ENCODE data around the gene CXCL16. TPM values are rescaled to one million over a fixed set of nuclear protein-coding genes. Genes with fewer than 3 reads are reported as not detected.

The CXCL16 gene, protein sequence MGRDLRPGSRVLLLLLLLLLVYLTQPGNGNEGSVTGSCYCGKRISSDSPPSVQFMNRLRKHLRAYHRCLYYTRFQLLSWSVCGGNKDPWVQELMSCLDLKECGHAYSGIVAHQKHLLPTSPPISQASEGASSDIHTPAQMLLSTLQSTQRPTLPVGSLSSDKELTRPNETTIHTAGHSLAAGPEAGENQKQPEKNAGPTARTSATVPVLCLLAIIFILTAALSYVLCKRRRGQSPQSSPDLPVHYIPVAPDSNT
- total RNA-seq, result 1.6 TPM

DNA sequence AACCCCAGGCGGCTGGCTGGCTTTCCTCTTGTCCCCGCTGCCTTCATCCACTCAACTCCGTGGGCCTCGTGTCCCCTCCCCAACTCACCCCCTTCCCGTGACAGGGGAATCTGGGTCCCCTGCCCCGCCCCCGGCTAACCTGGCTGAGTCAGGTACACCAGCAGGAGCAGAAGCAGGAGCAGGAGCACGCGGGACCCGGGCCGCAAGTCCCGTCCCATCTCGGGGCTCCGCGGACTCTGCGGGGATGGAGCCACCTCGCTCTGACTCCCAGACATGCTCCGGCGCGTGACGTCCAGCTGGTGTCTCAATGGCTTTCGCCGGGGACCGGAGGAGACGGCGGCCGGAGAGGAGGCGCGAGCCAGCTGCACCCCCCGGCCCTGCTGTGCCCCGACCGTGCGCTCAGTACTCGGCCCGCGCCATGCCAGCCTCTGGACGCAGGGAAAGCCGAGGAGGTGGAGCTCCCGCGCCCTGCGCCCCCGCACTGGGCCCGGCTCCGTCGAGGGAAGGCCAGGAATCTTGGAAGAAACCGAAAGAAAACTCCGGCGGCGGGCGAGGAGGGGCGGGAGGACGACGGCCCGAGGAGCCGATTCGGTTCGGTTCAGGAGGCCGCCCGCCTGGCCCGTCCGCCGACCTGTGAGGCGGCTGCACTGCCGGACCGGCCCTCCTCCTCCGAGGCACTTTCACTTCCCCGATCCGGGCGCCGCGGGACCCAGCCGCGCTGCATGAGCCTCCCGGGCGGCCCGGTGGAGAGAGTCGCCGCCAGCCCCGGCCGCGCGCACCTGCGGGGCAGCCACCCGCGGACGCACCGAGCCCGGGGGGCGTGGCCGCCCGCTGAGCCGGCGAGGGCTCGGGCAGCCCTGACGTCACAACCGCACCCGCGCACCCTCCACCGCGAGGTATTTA lies at the start of gene CXCL16, which contains the start of gene ZMYND15:
Gene CXCL16, minus strand, starts transcription at position 807 of the 903 bp plus-strand sequence. Its CDS starts 589 bp downstream, at position 218.
Gene ZMYND15, plus strand, starts transcription at position 712 of the 903 bp plus-strand sequence. CDS start 716 bp downstream, outside the sequence.
- Histone ChIP-seq H3K36me3 (ENCODE audit: control insufficient read depth in 3 of 3, insufficient read depth in 3 of 3, low read length in 3 of 3) (peaks cover 0 to 2% (median 0%) of the 10 kb centered on the region in 3 donors), H3K27me3 (ENCODE audit: control insufficient read depth in 3 of 3, insufficient read depth in 3 of 3, low read length in 3 of 3) (peaks cover 27 to 44% (median 31%) of the 10 kb centered on the region in 3 donors), H3K4me1 (ENCODE audit: control insufficient read depth in 3 of 3, insufficient read depth in 3 of 3, low read length in 3 of 3) (peaks cover 12 to 28% (median 17%) of the 10 kb centered on the region in 3 donors), H3K4me3 (ENCODE audit: low read length in 3 of 3) (peak within 1 kb of the TSS; percentile 57 to 77 (median 63)), H3K9ac (ENCODE audit: low read depth in 1 of 3, low read length in 3 of 3) (peak within 1 kb of the TSS; percentile 55 to 76 (median 63)), H3K9me3 (ENCODE audit: control insufficient read depth in 3 of 3, low read length in 3 of 3) (no peaks in the 10 kb centered on the region), H3K27ac (ENCODE audit: low read depth, low read length) (no peak within 1 kb of the TSS)

DNA sequence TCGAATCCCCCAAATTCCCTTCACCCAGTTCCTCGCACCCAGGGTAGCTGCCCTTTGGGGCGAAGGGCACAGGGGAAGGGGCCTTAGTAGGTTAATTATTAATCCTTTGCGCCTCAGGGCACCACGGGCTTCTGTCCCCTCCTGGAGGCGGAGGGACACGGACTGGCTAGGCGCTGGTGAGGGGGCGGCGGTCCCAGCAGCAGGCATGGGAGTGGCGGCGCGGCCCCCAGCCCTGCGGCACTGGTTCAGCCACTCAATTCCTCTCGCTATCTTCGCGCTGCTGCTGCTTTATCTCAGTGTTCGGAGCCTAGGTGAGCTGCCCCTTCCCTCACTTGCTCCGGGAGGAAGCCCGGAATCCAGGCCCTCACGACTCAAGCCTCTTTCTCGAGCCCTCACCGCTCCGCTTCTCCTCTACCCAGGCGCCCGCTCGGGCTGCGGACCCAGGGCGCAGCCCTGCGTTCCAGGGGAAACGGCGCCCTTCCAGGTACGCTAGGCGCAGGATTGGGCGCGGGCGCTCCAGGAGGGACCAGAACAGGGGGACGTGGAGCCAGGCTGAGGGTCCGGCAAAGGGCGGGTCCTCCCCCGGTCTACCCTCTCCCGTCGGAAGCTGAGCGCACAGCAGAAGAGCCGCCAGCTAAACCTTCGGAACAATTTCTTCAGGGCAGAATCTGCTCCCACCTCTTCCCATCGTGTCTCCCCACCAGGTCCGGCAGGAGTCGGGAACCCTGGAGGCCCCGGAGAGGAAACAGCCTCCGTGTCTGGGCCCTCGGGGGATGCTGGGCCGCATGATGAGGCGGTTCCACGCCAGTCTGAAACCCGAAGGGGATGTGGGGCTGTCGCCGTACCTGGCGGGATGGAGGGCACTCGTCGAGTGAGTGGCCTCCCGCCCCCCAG lies 49.3 kb upstream of the CXCL16 start, which contains the start of gene GLTPD2:
Gene GLTPD2, plus strand, starts transcription at position 158 of the 894 bp plus-strand sequence. Its CDS starts 48 bp downstream, at position 206.
- Histone ChIP-seq H3K4me1 (ENCODE audit: control insufficient read depth in 3 of 3, insufficient read depth in 3 of 3, low read length in 3 of 3) (peaks cover 36 to 43% (median 36%) of the 10 kb centered on the region in 3 donors), H3K27me3 (ENCODE audit: control insufficient read depth in 3 of 3, insufficient read depth in 3 of 3, low read length in 3 of 3) (peaks cover 13 to 20% (median 15%) of the 10 kb centered on the region in 3 donors), H3K4me3 (ENCODE audit: low read length in 3 of 3) (peak within 1 kb of the TSS; percentile 65 to 87 (median 79)), H3K9me3 (ENCODE audit: control insufficient read depth in 3 of 3, low read length in 3 of 3) (no peaks in the 10 kb centered on the region), H3K9ac (ENCODE audit: low read depth in 1 of 3, low read length in 3 of 3) (peak within 1 kb of the TSS; percentile 65 to 85 (median 77)), H3K36me3 (ENCODE audit: control insufficient read depth in 3 of 3, insufficient read depth in 3 of 3, low read length in 3 of 3) (no peaks in the 10 kb centered on the region), H3K27ac (ENCODE audit: low read depth, low read length) (peak within 1 kb of the TSS; percentile 75)

DNA sequence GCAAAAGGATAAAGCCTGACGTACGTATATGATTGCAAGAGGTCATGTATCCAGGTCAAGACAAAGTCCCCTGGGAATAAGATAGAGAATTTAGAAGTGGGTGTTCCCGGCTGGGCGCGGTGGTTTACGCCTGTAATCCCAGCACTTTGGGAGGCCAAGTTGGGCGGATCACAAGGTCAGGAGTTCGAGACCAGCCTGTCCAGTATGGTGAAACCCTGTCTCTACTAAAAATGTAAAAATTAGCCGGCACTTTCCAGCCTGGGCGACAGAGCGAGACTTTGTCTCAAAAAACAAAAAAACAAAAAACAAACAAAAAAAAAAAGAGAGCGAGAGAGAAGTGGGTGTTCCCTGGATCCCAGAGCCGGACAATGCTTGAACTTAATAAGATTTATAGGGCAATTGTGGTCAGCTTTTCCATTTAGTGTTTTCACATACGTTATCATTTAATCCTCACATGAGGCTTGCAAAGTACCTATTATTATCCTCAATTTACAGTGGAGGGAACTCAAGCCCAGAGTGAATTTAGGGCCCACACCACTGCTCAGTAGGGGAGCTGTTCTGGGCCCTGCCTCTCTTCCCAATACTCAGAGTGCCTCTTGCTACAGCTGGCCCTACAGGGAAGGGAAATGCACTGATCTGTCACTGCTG lies 48.6 kb upstream of the CXCL16 start:
- Histone ChIP-seq H3K9me3 (ENCODE audit: control insufficient read depth in 3 of 3, low read length in 3 of 3) (no peaks in the 10 kb centered on the region), H3K27me3 (ENCODE audit: control insufficient read depth in 3 of 3, insufficient read depth in 3 of 3, low read length in 3 of 3) (peaks cover 17 to 27% (median 23%) of the 10 kb centered on the region in 3 donors), H3K4me3 (ENCODE audit: low read length in 3 of 3) (peak overlapping the region in 1 of 3 donors; percentile 6), H3K27ac (ENCODE audit: low read depth, low read length) (no peak overlapping the region), H3K4me1 (ENCODE audit: control insufficient read depth in 3 of 3, insufficient read depth in 3 of 3, low read length in 3 of 3) (peaks cover 36 to 43% (median 36%) of the 10 kb centered on the region in 3 donors), H3K36me3 (ENCODE audit: control insufficient read depth in 3 of 3, insufficient read depth in 3 of 3, low read length in 3 of 3) (no peaks in the 10 kb centered on the region), H3K9ac (ENCODE audit: low read depth in 1 of 3, low read length in 3 of 3) (peak overlapping the region in 1 of 3 donors; percentile 19)

DNA sequence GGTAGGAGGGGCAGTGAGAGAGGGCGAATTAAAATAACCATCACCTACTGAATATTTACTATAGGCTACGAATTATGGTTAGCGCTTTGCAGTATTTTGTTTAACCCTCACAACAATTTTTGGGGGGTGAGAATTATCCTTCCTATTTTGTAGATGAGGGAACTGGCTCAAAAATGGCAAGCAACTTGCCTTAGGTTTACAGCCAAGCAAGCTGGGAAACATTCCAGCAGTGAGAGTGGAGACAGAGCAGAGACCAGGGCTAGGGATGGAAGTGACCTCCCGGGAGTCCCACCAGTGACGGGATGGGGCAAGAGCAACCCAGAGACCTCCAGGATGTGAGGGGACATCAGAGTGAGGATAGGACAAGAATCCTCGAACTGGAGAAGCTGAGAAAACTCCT lies 46.8 kb upstream of the CXCL16 start:
- H3K27ac ChIP-seq (ENCODE audit: low read depth, low read length), result no peak overlapping the region
- H3K9me3 ChIP-seq (ENCODE audit: control insufficient read depth in 3 of 3, low read length in 3 of 3), result no peaks in the 10 kb centered on the region
- no peaks in the 10 kb centered on the region for H3K36me3 ChIP-seq (ENCODE audit: control insufficient read depth in 3 of 3, insufficient read depth in 3 of 3, low read length in 3 of 3)
- peaks cover 36 to 43% (median 36%) of the 10 kb centered on the region in 3 donors for H3K4me1 ChIP-seq (ENCODE audit: control insufficient read depth in 3 of 3, insufficient read depth in 3 of 3, low read length in 3 of 3)
- H3K9ac ChIP-seq (ENCODE audit: low read depth in 1 of 3, low read length in 3 of 3), result peak overlapping the region in 1 of 3 donors; percentile 28
- peaks cover 30 to 45% (median 34%) of the 10 kb centered on the region in 3 donors for H3K27me3 ChIP-seq (ENCODE audit: control insufficient read depth in 3 of 3, insufficient read depth in 3 of 3, low read length in 3 of 3)
- H3K4me3 ChIP-seq (ENCODE audit: low read length in 3 of 3), result peak overlapping the region in 2 of 3 donors; percentile 26 to 37

DNA sequence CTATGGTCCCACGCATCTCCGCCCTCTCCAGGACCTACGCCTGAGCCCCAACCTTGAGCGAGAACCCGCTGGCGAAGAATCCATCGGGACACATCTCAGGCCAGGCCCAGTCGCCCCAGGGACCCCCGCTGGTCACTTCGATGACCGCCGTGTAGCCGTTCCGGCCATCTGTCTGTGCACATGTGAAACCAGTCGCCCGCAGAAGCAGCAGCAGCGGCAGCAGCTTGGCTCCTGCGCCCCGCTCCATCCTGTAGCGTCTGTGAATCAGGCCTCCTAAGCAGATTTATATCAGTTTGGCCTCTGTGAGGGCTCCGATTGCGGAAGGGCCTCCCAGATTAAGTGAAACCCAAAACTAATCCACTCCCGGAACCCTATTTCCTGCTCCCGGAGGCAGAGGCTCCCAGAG lies 46.4 kb upstream of the CXCL16 start, which contains the start of gene VMO1:
Gene VMO1, minus strand, starts transcription at position 259 of the 406 bp plus-strand sequence. Its CDS starts 12 bp downstream, at position 247.
- Histone ChIP-seq H3K27ac (ENCODE audit: low read depth, low read length) (no peak within 1 kb of the TSS), H3K9ac (ENCODE audit: low read depth in 1 of 3, low read length in 3 of 3) (peak within 1 kb of the TSS in 2 of 3 donors; percentile 25 to 28), H3K27me3 (ENCODE audit: control insufficient read depth in 3 of 3, insufficient read depth in 3 of 3, low read length in 3 of 3) (peaks cover 30 to 45% (median 34%) of the 10 kb centered on the region in 3 donors), H3K4me1 (ENCODE audit: control insufficient read depth in 3 of 3, insufficient read depth in 3 of 3, low read length in 3 of 3) (peaks cover 36 to 43% (median 36%) of the 10 kb centered on the region in 3 donors), H3K4me3 (ENCODE audit: low read length in 3 of 3) (peak within 1 kb of the TSS; percentile 37 to 61 (median 48)), H3K9me3 (ENCODE audit: control insufficient read depth in 3 of 3, low read length in 3 of 3) (no peaks in the 10 kb centered on the region), H3K36me3 (ENCODE audit: control insufficient read depth in 3 of 3, insufficient read depth in 3 of 3, low read length in 3 of 3) (no peaks in the 10 kb centered on the region)

DNA sequence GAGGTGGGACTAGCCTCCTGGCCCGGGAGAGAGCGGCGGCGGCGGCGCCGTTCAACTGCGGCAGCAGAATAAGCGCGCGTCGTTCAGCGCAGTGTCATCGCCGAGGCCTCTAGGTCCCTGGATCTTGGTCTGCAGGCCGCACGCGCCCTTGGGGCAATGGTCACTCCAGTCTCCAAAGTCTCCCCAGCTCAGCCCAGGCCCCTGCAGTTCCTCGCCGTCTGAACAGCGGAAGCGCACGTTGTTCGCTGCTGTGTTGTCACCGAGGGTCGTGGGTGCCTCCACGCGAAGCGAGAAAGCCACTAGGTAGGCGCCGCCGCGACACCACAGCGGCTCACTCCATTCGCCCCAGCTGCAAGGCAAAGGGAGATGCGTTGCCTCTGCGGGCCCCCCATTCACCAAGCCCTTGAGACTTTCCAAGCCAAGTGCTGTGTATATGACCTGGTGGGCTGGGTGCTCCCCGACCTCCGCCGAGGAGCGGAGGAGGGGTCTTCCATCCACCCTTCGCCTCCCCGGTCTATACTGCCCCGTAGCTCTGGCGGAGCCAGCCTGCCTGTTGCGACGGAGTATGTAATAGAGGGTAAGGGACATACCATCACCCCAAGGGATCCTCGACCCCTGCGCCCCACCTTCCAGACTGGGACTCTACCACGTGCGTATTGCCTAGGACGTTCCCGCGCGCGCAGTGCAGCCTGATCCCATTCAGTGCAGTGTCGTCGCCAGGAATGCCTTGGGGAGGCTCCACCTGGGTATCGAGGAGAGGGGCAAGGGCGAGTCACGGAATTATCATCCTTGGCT lies 45.8 kb upstream of the CXCL16 start:
- Histone ChIP-seq H3K4me1 (ENCODE audit: control insufficient read depth in 3 of 3, insufficient read depth in 3 of 3, low read length in 3 of 3) (peaks cover 33 to 40% (median 34%) of the 10 kb centered on the region in 3 donors), H3K27ac (ENCODE audit: low read depth, low read length) (no peak overlapping the region), H3K27me3 (ENCODE audit: control insufficient read depth in 3 of 3, insufficient read depth in 3 of 3, low read length in 3 of 3) (peaks cover 33 to 49% (median 37%) of the 10 kb centered on the region in 3 donors)

DNA sequence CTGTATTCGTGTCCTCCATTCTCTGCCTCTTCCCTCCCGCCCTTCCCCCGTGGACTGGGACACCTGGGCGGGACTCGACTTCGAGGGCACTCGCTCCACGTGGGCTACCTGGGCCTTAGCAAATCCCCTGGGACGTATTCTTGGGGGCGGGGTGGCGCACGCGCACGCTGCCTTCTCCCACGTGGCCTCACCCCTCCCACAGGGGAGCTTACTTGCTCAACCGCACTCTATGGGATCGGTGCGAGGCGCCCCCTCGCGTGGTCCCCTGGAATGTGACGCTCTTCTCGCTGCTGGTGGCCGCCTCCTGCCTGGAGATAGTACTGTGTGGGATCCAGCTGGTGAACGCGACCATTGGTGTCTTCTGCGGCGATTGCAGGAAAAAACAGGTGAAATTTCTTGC lies 42.9 kb upstream of the CXCL16 start:
- Histone ChIP-seq H3K27me3 (ENCODE audit: control insufficient read depth in 3 of 3, insufficient read depth in 3 of 3, low read length in 3 of 3) (peaks cover 35 to 57% (median 50%) of the 10 kb centered on the region in 3 donors), H3K4me1 (ENCODE audit: control insufficient read depth in 3 of 3, insufficient read depth in 3 of 3, low read length in 3 of 3) (peaks cover 18 to 20% (median 19%) of the 10 kb centered on the region in 3 donors), H3K36me3 (ENCODE audit: control insufficient read depth in 3 of 3, insufficient read depth in 3 of 3, low read length in 3 of 3) (no peaks in the 10 kb centered on the region), H3K4me3 (ENCODE audit: low read length in 3 of 3) (no peak overlapping the region), H3K9me3 (ENCODE audit: control insufficient read depth in 3 of 3, low read length in 3 of 3) (no peaks in the 10 kb centered on the region), H3K9ac (ENCODE audit: low read depth in 1 of 3, low read length in 3 of 3) (no peak overlapping the region), H3K27ac (ENCODE audit: low read depth, low read length) (no peak overlapping the region)

More for the DNA sequence above, 45.8 kb upstream of the CXCL16 start:
- peak overlapping the region in 2 of 3 donors; percentile 25 to 28 for H3K9ac ChIP-seq (ENCODE audit: low read depth in 1 of 3, low read length in 3 of 3)
- no peaks in the 10 kb centered on the region for H3K36me3 ChIP-seq (ENCODE audit: control insufficient read depth in 3 of 3, insufficient read depth in 3 of 3, low read length in 3 of 3)
- no peaks in the 10 kb centered on the region for H3K9me3 ChIP-seq (ENCODE audit: control insufficient read depth in 3 of 3, low read length in 3 of 3)
- H3K4me3 ChIP-seq (ENCODE audit: low read length in 3 of 3), result peak overlapping the region; percentile 26 to 61 (median 37)

DNA sequence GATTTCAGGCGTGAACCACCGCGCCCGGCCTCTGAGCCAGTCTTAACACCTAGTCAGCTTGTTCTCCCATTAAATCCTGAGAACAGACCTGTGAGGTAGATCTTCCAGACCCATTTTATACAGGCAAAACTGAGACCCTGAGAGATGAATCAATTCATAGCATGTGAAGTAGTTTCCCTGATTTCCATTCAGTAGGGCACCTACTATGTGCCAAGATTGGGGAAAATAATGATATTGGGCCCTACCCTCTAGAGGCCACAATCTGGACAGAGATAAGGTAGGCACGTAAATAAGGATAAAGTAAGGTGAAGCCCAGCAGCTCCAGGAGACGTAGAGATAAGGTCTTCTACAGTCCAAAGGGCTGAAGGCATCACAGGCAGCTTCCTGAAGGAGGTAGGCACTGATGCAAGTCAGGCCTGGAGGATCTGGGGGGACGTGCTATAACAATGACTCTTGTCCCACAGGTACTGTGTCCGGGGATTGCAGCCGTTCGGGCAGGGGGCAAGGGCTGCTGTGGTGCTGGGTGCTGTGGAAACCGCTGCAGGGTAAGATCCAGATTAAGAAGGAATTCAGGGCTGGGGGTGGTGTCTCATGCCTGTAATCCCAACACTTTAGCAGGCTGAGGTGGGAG lies 40.7 kb upstream of the CXCL16 start:
- no peak overlapping the region for H3K4me3 ChIP-seq (ENCODE audit: low read length in 3 of 3)
- peaks cover 3 to 4% (median 3%) of the 10 kb centered on the region in 3 donors for H3K4me1 ChIP-seq (ENCODE audit: control insufficient read depth in 3 of 3, insufficient read depth in 3 of 3, low read length in 3 of 3)
- no peak overlapping the region for H3K9ac ChIP-seq (ENCODE audit: low read depth in 1 of 3, low read length in 3 of 3)
- H3K27ac ChIP-seq (ENCODE audit: low read depth, low read length), result no peak overlapping the region
- H3K9me3 ChIP-seq (ENCODE audit: control insufficient read depth in 3 of 3, low read length in 3 of 3), result no peaks in the 10 kb centered on the region
- H3K27me3 ChIP-seq (ENCODE audit: control insufficient read depth in 3 of 3, insufficient read depth in 3 of 3, low read length in 3 of 3), result peaks cover 27 to 52% (median 42%) of the 10 kb centered on the region in 3 donors
- no peaks in the 10 kb centered on the region for H3K36me3 ChIP-seq (ENCODE audit: control insufficient read depth in 3 of 3, insufficient read depth in 3 of 3, low read length in 3 of 3)
